ENCODE results near the gene NUP85.
"Not testable (repeated sequence)": the region's sequence is repeated elsewhere in the genome, so short reads cannot be mapped to it uniquely, and the experiment has no call there.

The NUP85 gene

GRCh38 chr17:75265614-75266315, 60.3 kb downstream of the NUP85 start:
- peak overlapping the region; percentile 55 for H3K27ac Mint-ChIP-seq
- H3K4me1 Mint-ChIP-seq (ENCODE audit: low read depth): peaks cover 44% of the 10 kb centered on the region
- no peaks in the 10 kb centered on the region for H3K9me3 Mint-ChIP-seq
- H3K36me3 Mint-ChIP-seq (ENCODE audit: low read depth): peaks cover 51% of the 10 kb centered on the region
- H3K27me3 Mint-ChIP-seq: no peaks in the 10 kb centered on the region
- H3K4me3 Mint-ChIP-seq: no peak overlapping the region

GRCh38 chr17:75266316-75267152, 61.1 kb downstream of the NUP85 start:
- Mint-ChIP-seq H3K27ac (peak overlapping the region; percentile 17), H3K27me3 (no peaks in the 10 kb centered on the region), H3K4me3 (no peak overlapping the region), H3K36me3 (ENCODE audit: low read depth) (peaks cover 51% of the 10 kb centered on the region), H3K9me3 (no peaks in the 10 kb centered on the region), H3K4me1 (ENCODE audit: low read depth) (peaks cover 42% of the 10 kb centered on the region)

GRCh38 chr17:75267153-75267410, 61.6 kb downstream of the NUP85 start:
- H3K9me3 Mint-ChIP-seq: no peaks in the 10 kb centered on the region
- no peak overlapping the region for H3K4me3 Mint-ChIP-seq
- H3K27ac Mint-ChIP-seq: peak overlapping the region; percentile 17
- H3K36me3 Mint-ChIP-seq (ENCODE audit: low read depth): peaks cover 54% of the 10 kb centered on the region
- peaks cover 44% of the 10 kb centered on the region for H3K4me1 Mint-ChIP-seq (ENCODE audit: low read depth)
- H3K27me3 Mint-ChIP-seq: no peaks in the 10 kb centered on the region

- Mint-ChIP-seq H3K27ac (no peak overlapping the region), H3K4me3 (no peak overlapping the region), H3K27me3 (no peaks in the 10 kb centered on the region), H3K36me3 (ENCODE audit: low read depth) (peaks cover 50% of the 10 kb centered on the region), H3K4me1 (ENCODE audit: low read depth) (peaks cover 43% of the 10 kb centered on the region), H3K9me3 (no peaks in the 10 kb centered on the region)
These were observed 62.1 kb downstream of the NUP85 start for GRCh38 chr17:75267411-75268232.

- peaks cover 47% of the 10 kb centered on the region for H3K36me3 Mint-ChIP-seq (ENCODE audit: low read depth)
- H3K9me3 Mint-ChIP-seq: no peaks in the 10 kb centered on the region
- H3K27ac Mint-ChIP-seq: peak overlapping the region; percentile 83
- H3K4me3 Mint-ChIP-seq: peak overlapping the region; percentile 85
- peaks cover 41% of the 10 kb centered on the region for H3K4me1 Mint-ChIP-seq (ENCODE audit: low read depth)
- no peaks in the 10 kb centered on the region for H3K27me3 Mint-ChIP-seq
These were observed 64.4 kb downstream of the NUP85 start for GRCh38 chr17:75269844-75270217.

GRCh38 chr17:75270218-75270965, 64.9 kb downstream of the NUP85 start:
- Mint-ChIP-seq H3K9me3 (no peaks in the 10 kb centered on the region), H3K36me3 (ENCODE audit: low read depth) (peaks cover 48% of the 10 kb centered on the region), H3K4me1 (ENCODE audit: low read depth) (peaks cover 44% of the 10 kb centered on the region), H3K27ac (peak overlapping the region; percentile 83), H3K27me3 (no peaks in the 10 kb centered on the region), H3K4me3 (peak overlapping the region; percentile 85)

GRCh38 chr17:75270966-75271232, 65.4 kb downstream of the NUP85 start, which contains the start of gene MIF4GD:
TSS of gene MIF4GD (minus strand) at chr17:75271231. CDS start at chr17:75270195, 1,036 bp downstream.
- peak within 1 kb of the TSS; percentile 86 for H3K27ac Mint-ChIP-seq
- H3K4me3 Mint-ChIP-seq: peak within 1 kb of the TSS; percentile 86
- H3K9me3 Mint-ChIP-seq: no peaks in the 10 kb centered on the region
- H3K36me3 Mint-ChIP-seq (ENCODE audit: low read depth): peaks cover 44% of the 10 kb centered on the region
- peaks cover 45% of the 10 kb centered on the region for H3K4me1 Mint-ChIP-seq (ENCODE audit: low read depth)
- H3K27me3 Mint-ChIP-seq: no peaks in the 10 kb centered on the region

- Mint-ChIP-seq H3K27me3 (no peaks in the 10 kb centered on the region), H3K36me3 (ENCODE audit: low read depth) (peaks cover 39% of the 10 kb centered on the region), H3K4me1 (ENCODE audit: low read depth) (peaks cover 45% of the 10 kb centered on the region), H3K4me3 (peak overlapping the region; percentile 86), H3K9me3 (no peaks in the 10 kb centered on the region), H3K27ac (peak overlapping the region; percentile 86)
These were observed 65.9 kb downstream of the NUP85 start for GRCh38 chr17:75271233-75271954.

- Mint-ChIP-seq H3K36me3 (ENCODE audit: low read depth) (peaks cover 33% of the 10 kb centered on the region), H3K27ac (peak overlapping the region; percentile 86), H3K27me3 (no peaks in the 10 kb centered on the region), H3K9me3 (no peaks in the 10 kb centered on the region), H3K4me3 (peak overlapping the region; percentile 86), H3K4me1 (ENCODE audit: low read depth) (peaks cover 45% of the 10 kb centered on the region)
These were observed 66.7 kb downstream of the NUP85 start for GRCh38 chr17:75271955-75272847.

- H3K27ac Mint-ChIP-seq: peak overlapping the region; percentile 70
These were observed 67.3 kb downstream of the NUP85 start for GRCh38 chr17:75272848-75273184.

GRCh38 chr17:75273977-75274708, 68.7 kb downstream of the NUP85 start:
- H3K27me3 Mint-ChIP-seq: no peaks in the 10 kb centered on the region
- peak overlapping the region; percentile 47 for H3K27ac Mint-ChIP-seq
- H3K4me3 Mint-ChIP-seq: no peak overlapping the region
- peaks cover 34% of the 10 kb centered on the region for H3K4me1 Mint-ChIP-seq (ENCODE audit: low read depth)
- H3K9me3 Mint-ChIP-seq: no peaks in the 10 kb centered on the region
- H3K36me3 Mint-ChIP-seq (ENCODE audit: low read depth): peaks cover 42% of the 10 kb centered on the region

More at GRCh38 chr17:75272848-75273184, 67.3 kb downstream of the NUP85 start:
- no peaks in the 10 kb centered on the region for H3K9me3 Mint-ChIP-seq
- peaks cover 44% of the 10 kb centered on the region for H3K4me1 Mint-ChIP-seq (ENCODE audit: low read depth)
- peak overlapping the region; percentile 86 for H3K4me3 Mint-ChIP-seq
- H3K27me3 Mint-ChIP-seq: no peaks in the 10 kb centered on the region
- H3K36me3 Mint-ChIP-seq (ENCODE audit: low read depth): peaks cover 38% of the 10 kb centered on the region

GRCh38 chr17:75277664-75278071, 72.2 kb downstream of the NUP85 start:
- no peak overlapping the region for H3K27ac Mint-ChIP-seq
- no peaks in the 10 kb centered on the region for H3K9me3 Mint-ChIP-seq
- no peak overlapping the region for H3K4me3 Mint-ChIP-seq
- no peaks in the 10 kb centered on the region for H3K27me3 Mint-ChIP-seq
- H3K36me3 Mint-ChIP-seq (ENCODE audit: low read depth): peaks cover 47% of the 10 kb centered on the region
- H3K4me1 Mint-ChIP-seq (ENCODE audit: low read depth): peaks cover 19% of the 10 kb centered on the region

GRCh38 chr17:75280189-75280588, 74.7 kb downstream of the NUP85 start:
- H3K27ac Mint-ChIP-seq; H3K4me3 Mint-ChIP-seq; H3K4me1 Mint-ChIP-seq (ENCODE audit: low read depth); H3K9me3 Mint-ChIP-seq; H3K27me3 Mint-ChIP-seq: not testable (repeated sequence)
- H3K36me3 Mint-ChIP-seq (ENCODE audit: low read depth): peaks cover 44% of the 10 kb centered on the region

Measured in stimulated activated naive CD8-positive, alpha-beta T cell treated with anti-CD3 and anti-CD28 coated beads, Interleukin-15, Interleukin-2, amounts not matched to agents 100 ng/mL and 50 ng/mL, for 24 hours (primary cell).